Naive thymus-derived CD4-positive, alpha-beta T cell (primary cell): ENCODE measurements around the gene BLACAT1. TPM values are rescaled to one million over a fixed set of nuclear protein-coding genes. Genes with fewer than 3 reads are reported as not detected.
"Not testable (repeated sequence)": the region's sequence is repeated elsewhere in the genome, so short reads cannot be mapped to it uniquely, and the experiment has no call there.

Source experiments
- ATAC-seq: fragments of 150-1000 bp; cut with Tn5 transposase; 2 replicates; pipeline ENCODE4 v1.10.0; 2021; ENCODE audit warnings: mild to moderate bottlenecking, moderate library complexity
- CTCF ChIA-PET: fragments of 350-600 bp; sonication (Branson Sonifier 250); formaldehyde crosslinking; loops from one replicate; lab custom pipeline; 2021; ENCODE audit warnings: antibody characterized with exemption; lab: Charles Lee
- POLR2A ChIA-PET: fragments of 350-600 bp; sonication (Branson Sonifier 250); formaldehyde crosslinking; loops from one replicate; lab custom pipeline; 2021; ENCODE audit warnings: antibody characterized with exemption, inconsistent platforms; lab: Charles Lee
- DNase-seq, 9 donors: peaks; one replicate each; pipeline versions ENCODE4 v3.0.0 to v3.0.0-alpha.2; 2020 to 2022; ENCODE audit warnings: mixed read lengths in 1 of 9
- H3K27ac ChIP-seq: one replicate; pipeline ENCODE4 v1.7.0; 2013; ENCODE audit warnings: mild to moderate bottlenecking, low read depth, low read length, moderate library complexity
- H3K27me3 ChIP-seq, 2 donors: one replicate each; pipeline ENCODE4 v1.7.0; 2013; ENCODE audit warnings: low read length in 2 of 2, mild to moderate bottlenecking in 2 of 2, moderate library complexity in 2 of 2; ENCODE audit not compliant: control insufficient read depth in 2 of 2, insufficient read depth in 2 of 2
- H3K36me3 ChIP-seq, 3 experiments: 1 replicate in 2 of 3; 2 replicates in 1 of 3; pipeline ENCODE4 v1.7.0; 2013; ENCODE audit warnings: low read length in 3 of 3, mild to moderate bottlenecking in 3 of 3, moderate library complexity in 1 of 3; ENCODE audit not compliant: insufficient read depth in 3 of 3, control insufficient read depth in 2 of 3
- H3K4me1 ChIP-seq, 2 donors: one replicate each; pipeline ENCODE4 v1.7.0; 2013; ENCODE audit warnings: low read length in 2 of 2, mild to moderate bottlenecking in 2 of 2, moderate library complexity in 1 of 2; ENCODE audit not compliant: control insufficient read depth in 2 of 2, insufficient read depth in 2 of 2
- H3K4me3 ChIP-seq: 2 replicates; pipeline ENCODE4 v1.7.0; 2013; ENCODE audit warnings: mild to moderate bottlenecking, low read length
- H3K9me3 ChIP-seq, 3 experiments: 1 replicate in 2 of 3; 2 replicates in 1 of 3; pipeline ENCODE4 v1.7.0; 2013; ENCODE audit warnings: low read length in 3 of 3; ENCODE audit not compliant: control insufficient read depth in 2 of 3
- H3K27ac Mint-ChIP-seq, 9 donors: one replicate each; pipeline ENCODE4 v1.8.0; 2020 to 2022; ENCODE audit warnings: mixed read lengths in 9 of 9, mild to moderate bottlenecking in 8 of 9, moderate library complexity in 5 of 9, inconsistent platforms in 2 of 9
- H3K27me3 Mint-ChIP-seq, 5 donors: one replicate each; pipeline ENCODE4 v1.8.0; 2021 to 2022; ENCODE audit warnings: mixed read lengths in 5 of 5, mild to moderate bottlenecking in 1 of 5
- H3K36me3 Mint-ChIP-seq, 5 donors: one replicate each; pipeline ENCODE4 v1.8.0; 2020 to 2022; ENCODE audit warnings: mixed read lengths in 5 of 5, mild to moderate bottlenecking in 3 of 5, inconsistent platforms in 1 of 5
- H3K4me1 Mint-ChIP-seq, 7 donors: one replicate each; pipeline ENCODE4 v1.8.0; 2020 to 2022; ENCODE audit warnings: mixed read lengths in 7 of 7, mild to moderate bottlenecking in 3 of 7, inconsistent platforms in 1 of 7
- H3K4me3 Mint-ChIP-seq, 10 donors: one replicate each; pipeline ENCODE4 v1.8.0; 2020 to 2022; ENCODE audit warnings: mild to moderate bottlenecking in 10 of 10, mixed read lengths in 10 of 10, moderate library complexity in 6 of 10, inconsistent platforms in 2 of 10
- H3K9me3 Mint-ChIP-seq, 11 donors: one replicate each; pipeline ENCODE4 v1.8.0; 2020 to 2022; ENCODE audit warnings: mixed read lengths in 11 of 11, mild to moderate bottlenecking in 4 of 11, inconsistent platforms in 1 of 11, moderate library complexity in 1 of 11
- intact Hi-C, 2 donors: fragments of 100-400 bp; cut with micrococcal nuclease; formaldehyde crosslinking; loops; one replicate each; pipeline ENCODE4 v1.15.1; 2023
- polyA plus RNA-seq, 2 donors: library from polyadenylated mRNA; unstranded; fragments of 300-500 nt; fragmentation: Illumina TruSeq; gene quantifications; one replicate each; pipeline ENCODE4 v1.2.3, GENCODE V29; 2021
- total RNA-seq, 6 experiments: library from RNA in 5 of 6; stranded (reverse) in 5 of 6; gene quantifications; 1 replicate in 5 of 6; 2 replicates in 1 of 6; pipeline ENCODE4 v1.2.3 and lab custom pipeline; 2021 to 2026

The BLACAT1 gene
- total and polyA plus RNA-seq, 7 experiments from 2014 or later = 0.12 to 0.44 (median 0.22) TPM; not detected in 2

DNA sequence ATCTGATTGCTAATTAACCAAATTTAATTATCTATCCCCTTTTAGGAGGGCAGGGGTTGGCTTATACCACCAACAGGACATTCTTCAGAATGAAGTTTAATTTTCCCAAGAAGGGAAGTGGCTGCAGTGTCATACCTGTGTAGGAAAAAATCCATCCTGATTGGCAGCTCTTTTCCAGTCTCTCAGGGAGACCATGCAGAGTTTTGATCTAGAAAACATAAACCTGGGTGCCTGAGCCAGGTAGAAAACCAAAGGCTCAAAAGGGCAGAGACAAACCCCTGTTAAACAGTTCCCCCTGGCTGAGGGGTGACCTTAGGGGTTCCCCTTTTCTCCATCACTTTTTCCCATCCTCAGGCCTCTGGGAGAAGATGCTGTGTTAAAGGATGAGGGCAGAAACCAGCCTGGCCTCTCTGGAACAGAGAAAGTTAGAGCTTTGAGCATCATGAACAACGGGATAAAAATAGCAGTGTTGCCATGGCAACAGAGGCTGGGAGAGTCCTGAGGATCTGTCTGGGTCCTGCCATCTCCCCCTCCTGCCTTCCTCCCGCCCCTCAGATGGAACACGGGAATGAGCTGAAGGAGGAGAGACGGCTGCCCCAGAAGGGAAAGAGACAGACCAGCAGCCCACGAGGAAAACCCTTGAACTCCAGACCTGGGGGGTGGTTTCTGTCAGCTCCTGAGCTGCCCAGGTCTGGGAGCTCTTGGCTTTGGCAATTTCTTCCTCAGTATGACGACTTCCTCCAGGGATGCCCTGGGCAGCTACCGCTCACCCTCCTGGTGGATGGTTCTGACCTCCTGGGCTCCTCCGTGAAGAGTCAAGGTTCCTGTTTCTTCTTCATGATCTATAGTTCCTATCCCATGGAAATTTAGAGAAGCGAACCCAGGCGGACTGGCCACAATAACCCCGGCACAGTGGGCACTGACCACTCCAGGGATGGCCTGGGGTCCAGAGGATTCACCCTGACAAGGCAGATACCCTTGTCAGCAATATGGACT lies 20.0 kb downstream of the BLACAT1 start:
- peaks cover 11 to 20% (median 17%) of the 10 kb centered on the region in 7 donors for H3K4me1 Mint-ChIP-seq
- CTCF ChIA-PET = interaction anchor here (0.9 kb wide), 1 partner anchor 9 kb away, joined by 3 read pairs; no protein-coding TSS in a partner anchor
- peaks cover 7 to 27% of the 10 kb centered on the region in 2 donors for H3K4me1 ChIP-seq

DNA sequence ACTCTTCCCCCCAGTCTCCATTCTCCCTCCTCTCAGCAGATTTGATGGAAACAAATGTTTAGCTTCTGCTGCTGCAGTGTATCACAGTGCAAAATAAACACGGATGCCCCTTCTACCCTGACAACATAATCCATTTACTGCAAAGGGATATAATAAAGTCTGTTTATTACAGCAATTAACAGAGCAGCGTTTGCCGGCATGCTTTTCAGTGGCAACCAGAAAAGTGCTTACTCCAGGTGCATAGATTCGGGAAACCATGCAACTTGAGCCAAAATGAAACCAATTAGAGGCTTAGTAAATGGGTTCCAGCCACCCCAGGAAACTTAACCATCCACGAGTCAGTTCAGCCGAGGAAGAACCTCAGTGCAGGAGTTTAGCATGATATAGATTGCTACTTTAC lies 21.1 kb downstream of the BLACAT1 start:
- ChIA-PET POLR2A (no interaction called here), CTCF (no interaction called here)
- intact Hi-C loops = no loop called here
- Histone ChIP-seq H3K9me3 (no peaks in the 10 kb centered on the region), H3K4me1 (peaks cover 0 to 18% of the 10 kb centered on the region in 2 donors), H3K27ac (no peak overlapping the region), H3K4me3 (no peak overlapping the region), H3K27me3 (no peaks in the 10 kb centered on the region), H3K36me3 (no peaks in the 10 kb centered on the region)
- ATAC-seq (no peak), DNase-seq (no peak)
- peaks cover 9 to 18% (median 15%) of the 10 kb centered on the region in 7 donors for H3K4me1 Mint-ChIP-seq
- H3K27me3 Mint-ChIP-seq = peaks cover 15 to 42% (median 17%) of the 10 kb centered on the region in 5 donors
- no peak overlapping the region for H3K4me3 Mint-ChIP-seq
- no peaks in the 10 kb centered on the region for H3K9me3 Mint-ChIP-seq
- no peaks in the 10 kb centered on the region for H3K36me3 Mint-ChIP-seq
- H3K27ac Mint-ChIP-seq = no peak overlapping the region

More for the DNA sequence above, 20.0 kb downstream of the BLACAT1 start:
- Histone ChIP-seq H3K27ac (no peak overlapping the region), H3K9me3 (no peaks in the 10 kb centered on the region), H3K4me3 (no peak overlapping the region), H3K36me3 (no peaks in the 10 kb centered on the region), H3K27me3 (no peaks in the 10 kb centered on the region)
- Mint-ChIP-seq H3K4me3 (no peak overlapping the region), H3K36me3 (no peaks in the 10 kb centered on the region), H3K9me3 (no peaks in the 10 kb centered on the region), H3K27me3 (peaks cover 15 to 38% (median 17%) of the 10 kb centered on the region in 5 donors), H3K27ac (no peak overlapping the region)
- POLR2A ChIA-PET = no interaction called here
- intact Hi-C loops = no loop called here
- no peak for DNase-seq
- ATAC-seq = no peak

DNA sequence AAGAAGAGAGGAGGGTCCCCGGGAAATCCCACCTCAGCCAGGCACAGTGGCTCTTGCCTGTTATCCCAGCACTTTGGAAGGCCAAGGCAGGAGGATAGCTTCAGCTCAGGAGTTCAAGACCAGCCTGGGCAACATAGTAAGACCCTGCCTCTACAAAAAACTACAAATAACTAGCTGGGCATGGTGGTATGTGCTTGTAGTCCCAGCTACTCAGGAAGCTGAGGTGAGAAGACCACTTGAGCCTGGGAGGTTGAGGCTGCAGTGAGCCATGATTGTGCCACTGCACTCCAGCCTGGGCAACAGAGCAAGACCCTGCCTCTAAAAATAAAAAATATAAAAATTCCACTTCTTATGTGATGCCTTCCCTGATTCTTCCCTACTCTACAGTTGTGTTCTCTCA lies 23.2 kb downstream of the BLACAT1 start:
- H3K36me3 ChIP-seq, H3K9me3 Mint-ChIP-seq, H3K36me3 Mint-ChIP-seq, H3K27ac Mint-ChIP-seq, DNase-seq, intact Hi-C loops, H3K4me3 ChIP-seq, H3K27me3 ChIP-seq, H3K9me3 ChIP-seq, H3K27ac ChIP-seq, POLR2A ChIA-PET, ATAC-seq: not testable (repeated sequence)
- CTCF ChIA-PET = interaction anchor here (0.8 to 2.7 kb wide), 2 partner anchors 16 to 54 kb away, joined by 3 to 16 read pairs; no protein-coding TSS in a partner anchor
- H3K4me1 Mint-ChIP-seq = peaks cover 9 to 15% (median 13%) of the 10 kb centered on the region in 7 donors
- peaks cover 0 to 13% of the 10 kb centered on the region in 2 donors for H3K4me1 ChIP-seq
- H3K27me3 Mint-ChIP-seq = peaks cover 15 to 46% (median 17%) of the 10 kb centered on the region in 5 donors
- H3K4me3 Mint-ChIP-seq = peak overlapping the region in 1 of 10 donors; percentile 51

DNA sequence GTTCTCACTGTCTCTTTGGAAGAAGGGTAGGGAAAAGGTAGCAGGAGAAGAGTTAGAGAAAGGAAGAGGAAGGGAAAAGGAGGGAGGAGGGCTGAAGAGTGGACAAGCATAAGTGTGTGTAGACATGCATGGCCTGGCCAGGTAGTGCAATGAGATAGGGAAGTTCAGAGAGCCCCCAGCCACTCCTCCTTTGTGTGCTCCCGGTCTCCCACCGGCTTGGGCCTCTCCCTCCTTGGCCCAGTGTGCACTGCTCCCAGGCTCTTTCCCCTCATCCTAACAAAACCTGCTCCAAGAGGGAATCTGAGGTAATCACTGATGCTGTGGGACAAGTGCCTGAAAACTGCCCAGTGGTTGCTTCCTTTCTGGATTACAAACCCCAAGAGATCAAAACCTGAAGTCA lies 23.7 kb downstream of the BLACAT1 start:
- H3K27me3 ChIP-seq = no peaks in the 10 kb centered on the region
- Mint-ChIP-seq H3K9me3 (no peaks in the 10 kb centered on the region), H3K27ac (no peak overlapping the region), H3K36me3 (no peaks in the 10 kb centered on the region), H3K27me3 (peaks cover 15 to 51% (median 17%) of the 10 kb centered on the region in 5 donors), H3K4me3 (no peak overlapping the region), H3K4me1 (peaks cover 9 to 15% (median 13%) of the 10 kb centered on the region in 7 donors)
- H3K4me1 ChIP-seq = peaks cover 0 to 7% of the 10 kb centered on the region in 2 donors
- H3K9me3 ChIP-seq = no peaks in the 10 kb centered on the region
- POLR2A ChIA-PET = no interaction called here
- ATAC-seq (no peak), DNase-seq (no peak)
- intact Hi-C loops = no loop called here
- no peaks in the 10 kb centered on the region for H3K36me3 ChIP-seq
- H3K4me3 ChIP-seq = no peak overlapping the region
- no peak overlapping the region for H3K27ac ChIP-seq
- CTCF ChIA-PET = interaction anchor here (1.9 to 2.7 kb wide), 3 partner anchors 34 to 78 kb away, joined by 4 to 16 read pairs (median 12); no protein-coding TSS in a partner anchor

DNA sequence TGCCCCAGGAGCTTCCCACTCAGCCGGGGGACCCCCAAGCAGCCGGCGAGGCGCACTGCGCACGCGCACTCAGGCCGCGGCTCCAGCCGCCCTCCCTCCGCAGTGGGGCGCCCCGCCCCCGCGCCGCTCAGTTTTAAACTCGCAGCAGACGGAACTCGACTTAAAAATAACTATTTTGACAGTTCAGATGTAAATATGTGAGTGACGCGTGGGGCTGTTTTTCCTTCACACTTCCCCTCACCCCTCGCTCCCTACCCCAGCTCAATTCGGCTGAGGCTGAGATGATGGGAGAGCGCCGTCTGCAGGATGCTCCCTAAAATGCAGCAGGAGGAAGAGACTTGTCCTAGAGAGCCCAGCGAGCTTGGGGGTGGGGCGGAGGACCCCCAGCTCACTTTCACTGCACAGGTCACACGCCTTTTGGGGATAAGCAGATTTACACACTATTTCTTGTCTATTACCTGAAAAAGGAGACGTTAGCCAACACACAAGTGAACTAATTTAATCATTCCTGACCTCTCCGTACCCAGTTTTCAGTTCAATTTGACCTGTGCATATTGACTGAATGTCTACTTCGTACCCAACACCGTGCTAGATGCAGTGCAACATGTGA lies 25.0 kb downstream of the BLACAT1 start:
- no peaks in the 10 kb centered on the region for H3K36me3 Mint-ChIP-seq
- ChIA-PET CTCF (interaction anchor here (0.6 to 2.7 kb wide), 9 partner anchors 9 to 449 kb away, joined by 3 to 16 read pairs (median 3); no protein-coding TSS in a partner anchor), POLR2A (interaction anchor here (0.7 kb wide), 1 partner anchor 10 kb away, joined by 4 read pairs; no protein-coding TSS in a partner anchor)
- no peaks in the 10 kb centered on the region for H3K9me3 Mint-ChIP-seq
- no peaks in the 10 kb centered on the region for H3K36me3 ChIP-seq
- no peaks in the 10 kb centered on the region for H3K9me3 ChIP-seq
- intact Hi-C loops = loop anchor here (1.0 to 2.0 kb wide), 6 partner anchors 10 to 158 kb away; no protein-coding TSS in a partner anchor
- peak; percentile 21 to 59 (median 51) for DNase-seq
- H3K27ac ChIP-seq = no peak overlapping the region
- H3K4me1 ChIP-seq = peaks cover 0 to 6% of the 10 kb centered on the region in 2 donors
- peaks cover 18 to 49% (median 22%) of the 10 kb centered on the region in 5 donors for H3K27me3 Mint-ChIP-seq
- H3K4me3 Mint-ChIP-seq = peak overlapping the region; percentile 75 to 92 (median 86)
- peak; percentile 79 for ATAC-seq
- H3K4me1 Mint-ChIP-seq = peaks cover 12 to 15% (median 15%) of the 10 kb centered on the region in 7 donors
- peak overlapping the region in 7 of 9 donors; percentile 52 to 88 (median 63) for H3K27ac Mint-ChIP-seq
- H3K27me3 ChIP-seq = no peaks in the 10 kb centered on the region
- peak overlapping the region; percentile 44 for H3K4me3 ChIP-seq
